MCF 10A (cell line): Measurements from ENCODE around the gene IFNG-AS1. TPM values are rescaled to one million over a fixed set of nuclear protein-coding genes. Genes with fewer than 3 reads are reported as not detected.

Experiments used
- BruUV-seq: library from RNA; stranded (reverse); fragments of 400-500 nt; replicated peaks from 2 replicates; lab custom pipeline; 2021; lab: Mats Ljungman, UMichigan
- CTCF ChIA-PET: fragments of 300-600 bp; sonication (Branson Sonifier 250); formaldehyde crosslinking; extraction: SDS; loops from one replicate; lab custom pipeline; 2021; ENCODE audit warnings: antibody characterized with exemption, inconsistent platforms; lab: Yijun Ruan, JAX
- POLR2A ChIA-PET: fragments of 300-600, 350-650 bp; sonication (Branson Sonifier 250); formaldehyde crosslinking; extraction: SDS; loops from one replicate; lab custom pipeline; 2020; ENCODE audit warnings: antibody characterized with exemption, inconsistent platforms; lab: Yijun Ruan, JAX
- DNase-seq: peaks from one replicate; pipeline ENCODE4 v3.0.0-alpha.2; 2018; ENCODE audit not compliant: unreplicated experiment
- H3K27ac Mint-ChIP-seq: one replicate; pipeline ENCODE4 v1.8.0; 2022; ENCODE audit warnings: mild to moderate bottlenecking, low read depth, mixed read lengths; ENCODE audit not compliant: unreplicated experiment
- H3K27me3 Mint-ChIP-seq: one replicate; pipeline ENCODE4 v1.8.0; 2022; ENCODE audit warnings: mixed read lengths; ENCODE audit not compliant: insufficient read depth, unreplicated experiment
- H3K36me3 Mint-ChIP-seq: one replicate; pipeline ENCODE4 v1.8.0; 2022; ENCODE audit warnings: mild to moderate bottlenecking, moderate library complexity, mixed read lengths; ENCODE audit not compliant: insufficient read depth, unreplicated experiment
- H3K4me1 Mint-ChIP-seq: one replicate; pipeline ENCODE4 v1.8.0; 2022; ENCODE audit warnings: mixed read lengths; ENCODE audit not compliant: insufficient read depth, unreplicated experiment
- H3K4me3 Mint-ChIP-seq: one replicate; pipeline ENCODE4 v1.8.0; 2022; ENCODE audit warnings: mild to moderate bottlenecking, moderate library complexity, mixed read lengths; ENCODE audit not compliant: unreplicated experiment
- H3K9me3 Mint-ChIP-seq: one replicate; pipeline ENCODE4 v1.8.0; 2022; ENCODE audit warnings: mixed read lengths; ENCODE audit not compliant: unreplicated experiment
- intact Hi-C: fragments of 100-400 bp; cut with micrococcal nuclease; formaldehyde crosslinking; loops from 2 replicates; pipeline ENCODE4 v1.14.1; 2022
- total RNA-seq: library from RNA; stranded (reverse); gene quantifications from 2 replicates; pipeline ENCODE4 v1.2.3, GENCODE V29; 2022
- TF ChIP-seq, protein P1 (sequence below): fragments of 200-600 bp; IDR thresholded peaks from one replicate; pipeline ENCODE4 v1.8.0; 2022; ENCODE audit warnings: antibody characterized with exemption, mild to moderate bottlenecking; ENCODE audit not compliant: unreplicated experiment

Gene IFNG-AS1
- total RNA-seq, 1 experiment from 2014 or later, result not detected

DNA sequence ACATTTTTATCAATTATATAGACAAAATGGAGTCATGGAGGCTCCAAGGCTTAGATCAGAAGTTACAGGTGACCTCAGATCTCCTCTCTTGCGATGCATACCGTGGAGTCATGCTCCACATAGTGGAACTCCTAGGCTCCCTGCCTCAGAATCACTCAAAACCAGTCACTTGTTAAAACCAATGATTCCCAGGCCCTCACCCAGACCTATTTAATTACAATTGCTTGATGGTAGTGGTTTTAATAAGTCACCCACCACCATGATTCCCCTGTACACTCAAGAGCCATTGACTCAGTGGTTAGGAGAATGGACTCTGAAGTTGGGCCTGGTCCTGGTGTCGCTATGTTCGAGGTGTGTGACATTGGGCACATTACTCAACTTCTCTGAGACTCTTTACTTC is 26.9 kb downstream of the IFNG-AS1 start:
- TF ChIP-seq, protein P1, sequence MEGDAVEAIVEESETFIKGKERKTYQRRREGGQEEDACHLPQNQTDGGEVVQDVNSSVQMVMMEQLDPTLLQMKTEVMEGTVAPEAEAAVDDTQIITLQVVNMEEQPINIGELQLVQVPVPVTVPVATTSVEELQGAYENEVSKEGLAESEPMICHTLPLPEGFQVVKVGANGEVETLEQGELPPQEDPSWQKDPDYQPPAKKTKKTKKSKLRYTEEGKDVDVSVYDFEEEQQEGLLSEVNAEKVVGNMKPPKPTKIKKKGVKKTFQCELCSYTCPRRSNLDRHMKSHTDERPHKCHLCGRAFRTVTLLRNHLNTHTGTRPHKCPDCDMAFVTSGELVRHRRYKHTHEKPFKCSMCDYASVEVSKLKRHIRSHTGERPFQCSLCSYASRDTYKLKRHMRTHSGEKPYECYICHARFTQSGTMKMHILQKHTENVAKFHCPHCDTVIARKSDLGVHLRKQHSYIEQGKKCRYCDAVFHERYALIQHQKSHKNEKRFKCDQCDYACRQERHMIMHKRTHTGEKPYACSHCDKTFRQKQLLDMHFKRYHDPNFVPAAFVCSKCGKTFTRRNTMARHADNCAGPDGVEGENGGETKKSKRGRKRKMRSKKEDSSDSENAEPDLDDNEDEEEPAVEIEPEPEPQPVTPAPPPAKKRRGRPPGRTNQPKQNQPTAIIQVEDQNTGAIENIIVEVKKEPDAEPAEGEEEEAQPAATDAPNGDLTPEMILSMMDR, result no peak
- Mint-ChIP-seq H3K36me3 (no peaks in the 10 kb centered on the region), H3K27me3 (no peaks in the 10 kb centered on the region), H3K9me3 (no peaks in the 10 kb centered on the region), H3K4me3 (no peak overlapping the region), H3K4me1 (no peaks in the 10 kb centered on the region), H3K27ac (no peak overlapping the region)
- no peak for DNase-seq
- intact Hi-C loops, result no loop called here
- ChIA-PET CTCF (interaction anchor here (1.0 kb wide), 1 partner anchor 23 kb away, joined by 3 read pairs; no protein-coding TSS in a partner anchor), POLR2A (no interaction called here)
- BruUV-seq, result no TSS peak

DNA sequence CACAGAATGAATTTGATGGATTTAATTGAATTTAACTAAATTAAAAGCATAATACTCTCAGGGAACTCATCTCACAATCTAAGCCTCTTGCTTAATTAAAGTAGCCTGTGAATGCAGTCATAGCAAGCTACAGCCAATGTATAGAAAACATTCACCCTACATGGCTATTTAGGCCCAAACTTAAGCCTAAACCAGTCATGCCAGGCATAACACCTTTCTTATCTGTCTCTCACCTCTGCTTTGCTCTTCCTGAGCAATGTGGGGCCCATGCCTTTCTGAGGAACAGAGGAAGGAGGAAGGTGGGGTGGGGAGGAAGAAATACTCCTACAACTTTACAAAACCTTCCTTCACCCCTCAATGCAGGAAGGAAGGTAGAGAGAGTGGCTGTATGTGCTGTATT is 29.1 kb downstream of the IFNG-AS1 start:
- Mint-ChIP-seq H3K27ac (no peak overlapping the region), H3K4me1 (no peaks in the 10 kb centered on the region), H3K4me3 (no peak overlapping the region), H3K27me3 (no peaks in the 10 kb centered on the region), H3K9me3 (no peaks in the 10 kb centered on the region), H3K36me3 (no peaks in the 10 kb centered on the region)
- intact Hi-C loops, result no loop called here
- DNase-seq, result no peak
- BruUV-seq, result no TSS peak
- TF ChIP-seq, protein P1, result no peak
- ChIA-PET CTCF (interaction anchor here (1.3 to 1.9 kb wide), 2 partner anchors 205 to 298 kb away, joined by 4 read pairs; no protein-coding TSS in a partner anchor), POLR2A (interaction anchor here (0.9 to 1.5 kb wide), 2 partner anchors 10 to 12 kb away, joined by 3 read pairs; no protein-coding TSS in a partner anchor)

DNA sequence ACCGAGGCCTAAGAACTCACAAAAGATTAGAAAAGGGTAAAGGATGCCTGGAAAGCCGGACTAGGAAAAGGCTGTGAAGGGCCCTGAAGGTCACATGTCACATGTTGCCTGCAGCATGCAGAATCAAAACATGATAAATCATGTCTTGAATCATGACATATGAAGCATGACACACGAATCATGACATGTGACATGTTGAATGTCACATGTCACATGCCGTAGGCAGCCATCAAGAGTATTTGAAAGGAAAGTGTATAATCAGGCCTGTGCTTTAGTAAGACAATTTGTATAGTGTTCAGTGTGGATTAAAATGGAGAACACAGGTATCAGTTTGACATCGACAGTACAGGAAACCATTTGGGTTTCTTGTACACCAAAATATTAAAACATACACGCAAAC is 30.8 kb downstream of the IFNG-AS1 start:
- H3K9me3 Mint-ChIP-seq, result no peaks in the 10 kb centered on the region
- TF ChIP-seq, protein P1, result no peak
- intact Hi-C loops, result no loop called here
- no TSS peak for BruUV-seq
- H3K27ac Mint-ChIP-seq, result no peak overlapping the region
- no peak for DNase-seq
- no peak overlapping the region for H3K4me3 Mint-ChIP-seq
- H3K36me3 Mint-ChIP-seq, result no peaks in the 10 kb centered on the region
- CTCF ChIA-PET, result interaction anchor here (2.7 kb wide), 1 partner anchor 18 kb away, joined by 10 read pairs; no protein-coding TSS in a partner anchor
- POLR2A ChIA-PET, result no interaction called here
- no peaks in the 10 kb centered on the region for H3K27me3 Mint-ChIP-seq
- no peaks in the 10 kb centered on the region for H3K4me1 Mint-ChIP-seq

DNA sequence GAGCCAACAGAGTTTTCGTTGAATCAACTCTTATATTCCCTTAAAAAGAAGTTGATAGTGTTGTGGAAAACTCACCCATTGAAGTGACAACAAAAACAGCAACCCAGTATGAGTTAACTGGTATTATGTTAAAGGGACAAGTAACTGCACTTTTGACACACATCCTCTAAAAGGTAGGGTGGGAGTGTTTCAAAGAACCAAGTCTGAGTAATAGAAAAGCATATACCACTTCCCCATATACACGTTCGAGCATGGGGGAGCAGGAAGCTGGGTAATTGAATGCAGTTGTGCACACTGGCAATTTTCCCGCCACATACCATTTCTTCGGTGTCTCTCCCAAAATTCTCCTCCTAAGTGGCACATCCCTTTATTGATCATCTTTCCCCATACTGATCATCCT is 31.5 kb downstream of the IFNG-AS1 start:
- H3K4me1 Mint-ChIP-seq, result no peaks in the 10 kb centered on the region
- no TSS peak for BruUV-seq
- no peak overlapping the region for H3K27ac Mint-ChIP-seq
- no peaks in the 10 kb centered on the region for H3K27me3 Mint-ChIP-seq
- intact Hi-C loops, result no loop called here
- H3K36me3 Mint-ChIP-seq, result no peaks in the 10 kb centered on the region
- ChIA-PET POLR2A (no interaction called here), CTCF (interaction anchor here (0.7 to 2.7 kb wide), 2 partner anchors 19 to 88 kb away, joined by 3 to 10 read pairs; no protein-coding TSS in a partner anchor)
- H3K4me3 Mint-ChIP-seq, result no peak overlapping the region
- DNase-seq, result no peak
- TF ChIP-seq, protein P1, result no peak
- H3K9me3 Mint-ChIP-seq, result no peaks in the 10 kb centered on the region
